Activated CD4-positive, alpha-beta T cell treated with anti-CD3 and anti-CD28 coated beads, Interleukin-2, amount 10 ng/mL, durations not matched to agents 7 days and 5 days (primary cell): Measurements from ENCODE around the gene HMX1. TPM values are rescaled to one million over a fixed set of nuclear protein-coding genes. Genes with fewer than 3 reads are reported as not detected.

ENCODE experiments used
- CTCF ChIA-PET: fragments of 350-600 bp; sonication (Branson Sonifier 250); formaldehyde crosslinking; loops from one replicate; lab custom pipeline; 2021; ENCODE audit warnings: antibody characterized with exemption; lab: Charles Lee
- POLR2A ChIA-PET: fragments of 350-600 bp; sonication (Branson Sonifier 250); formaldehyde crosslinking; loops from one replicate; lab custom pipeline; 2021; ENCODE audit warnings: antibody characterized with exemption; lab: Charles Lee
- DNase-seq: peaks from one replicate; pipeline ENCODE4 v3.0.0-alpha.2; 2020
- H3K27ac Mint-ChIP-seq: one replicate; pipeline ENCODE4 v1.8.0; 2021; ENCODE audit warnings: mild to moderate bottlenecking, moderate library complexity, mixed read lengths
- H3K27me3 Mint-ChIP-seq: one replicate; pipeline ENCODE4 v1.8.0; 2021; ENCODE audit warnings: mixed read lengths
- H3K36me3 Mint-ChIP-seq: one replicate; pipeline ENCODE4 v1.8.0; 2021; ENCODE audit warnings: low read depth, mixed read lengths
- H3K4me1 Mint-ChIP-seq: one replicate; pipeline ENCODE4 v1.8.0; 2021; ENCODE audit warnings: mixed read lengths
- H3K4me3 Mint-ChIP-seq: one replicate; pipeline ENCODE4 v1.8.0; 2021; ENCODE audit warnings: mild to moderate bottlenecking, moderate library complexity, mixed read lengths
- H3K9me3 Mint-ChIP-seq: one replicate; pipeline ENCODE4 v1.8.0; 2021; ENCODE audit warnings: mixed read lengths
- total RNA-seq, 2 experiments: library from RNA; stranded (reverse); gene quantifications; one replicate each; pipeline ENCODE4 v1.2.3, GENCODE V29; 2021

The HMX1 gene
- total RNA-seq, 2 experiments from 2014 or later = not detected

DNA sequence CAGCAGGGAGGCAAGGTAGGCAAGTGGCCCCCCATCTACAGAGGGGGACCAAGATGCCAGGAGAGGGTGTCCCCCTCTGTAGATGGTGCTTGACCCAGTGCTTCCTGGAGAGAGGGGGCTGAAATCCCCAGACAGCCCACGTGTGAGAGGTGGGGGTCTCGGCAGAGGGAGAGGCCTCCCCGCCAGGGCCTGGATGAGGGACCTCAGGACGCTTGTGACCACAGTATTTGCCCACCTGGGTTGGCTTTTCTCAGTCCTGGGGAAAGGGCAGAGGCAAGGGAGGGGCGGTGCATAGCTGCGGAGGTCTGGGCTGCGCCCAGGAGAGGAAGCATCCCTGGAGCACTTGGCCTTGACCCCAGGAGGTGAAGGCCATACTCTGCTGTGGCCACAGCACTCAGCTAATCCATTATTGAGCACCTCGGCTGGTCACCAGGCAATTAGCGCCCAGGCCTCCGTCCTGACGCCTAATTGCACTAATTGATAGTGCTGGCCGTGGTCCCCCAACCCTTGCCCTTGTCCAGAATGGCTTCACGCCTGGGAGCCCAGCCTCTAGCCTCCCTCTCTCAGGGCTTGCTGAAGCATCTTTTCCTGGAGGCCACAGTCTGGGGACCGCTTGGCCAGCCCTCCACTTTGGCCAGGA is 30.7 kb downstream of the HMX1 start:
- H3K4me1 Mint-ChIP-seq = no peaks in the 10 kb centered on the region
- H3K27me3 Mint-ChIP-seq = no peaks in the 10 kb centered on the region
- no peak for DNase-seq
- no peak overlapping the region for H3K4me3 Mint-ChIP-seq
- no peak overlapping the region for H3K27ac Mint-ChIP-seq
- ChIA-PET CTCF (no interaction called here), POLR2A (no interaction called here)
- H3K36me3 Mint-ChIP-seq = no peaks in the 10 kb centered on the region
- no peaks in the 10 kb centered on the region for H3K9me3 Mint-ChIP-seq

DNA sequence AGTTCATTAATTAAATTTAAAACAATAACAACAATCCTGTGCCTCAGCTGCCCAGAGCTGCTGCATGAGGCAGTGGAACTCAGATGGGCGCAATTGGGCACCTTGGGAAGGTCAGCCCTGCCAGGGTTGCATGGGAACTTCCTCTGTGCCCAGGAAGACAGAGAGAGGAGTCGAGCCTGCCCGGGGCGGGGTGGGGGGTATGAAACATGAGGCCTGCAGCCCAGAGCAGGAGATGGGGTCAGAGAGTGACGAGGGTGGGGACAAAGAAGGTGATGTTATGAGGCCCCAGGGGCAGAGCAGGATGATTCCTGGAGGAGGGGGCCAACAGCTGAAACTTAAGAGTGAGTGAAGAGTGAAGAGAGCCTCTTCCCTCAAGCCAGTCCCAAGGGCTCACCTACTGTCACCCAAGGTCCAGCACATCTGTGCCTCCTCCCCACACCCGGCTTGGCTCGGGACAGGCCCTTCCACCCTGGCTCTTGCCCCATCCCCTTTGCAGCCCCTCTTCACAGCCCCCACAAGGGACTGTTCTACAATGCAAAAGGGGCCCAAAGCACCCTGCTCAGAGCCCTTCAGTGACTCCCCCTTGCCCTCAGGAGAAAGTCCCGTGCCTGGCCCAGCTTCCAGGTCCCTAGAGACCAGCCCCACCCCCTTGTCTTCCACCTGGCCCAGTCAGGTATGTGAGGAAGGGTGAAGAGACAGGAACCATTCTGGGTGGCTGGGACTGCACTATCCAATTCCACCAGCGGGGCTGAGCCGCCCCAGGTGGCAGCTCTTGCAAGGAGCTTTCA is 31.4 kb downstream of the HMX1 start:
- H3K27me3 Mint-ChIP-seq = no peaks in the 10 kb centered on the region
- no peaks in the 10 kb centered on the region for H3K36me3 Mint-ChIP-seq
- H3K9me3 Mint-ChIP-seq = no peaks in the 10 kb centered on the region
- CTCF ChIA-PET = no interaction called here
- H3K27ac Mint-ChIP-seq = no peak overlapping the region
- no peak for DNase-seq
- no peak overlapping the region for H3K4me3 Mint-ChIP-seq
- POLR2A ChIA-PET = no interaction called here
- no peaks in the 10 kb centered on the region for H3K4me1 Mint-ChIP-seq

GRCh38 chr4:8838961-8839431 is 32.6 kb downstream of the HMX1 start:
- Mint-ChIP-seq H3K27ac (no peak overlapping the region), H3K4me3 (no peak overlapping the region), H3K4me1 (no peaks in the 10 kb centered on the region), H3K36me3 (no peaks in the 10 kb centered on the region), H3K27me3 (no peaks in the 10 kb centered on the region), H3K9me3 (no peaks in the 10 kb centered on the region)
- ChIA-PET POLR2A (no interaction called here), CTCF (no interaction called here)
- no peak for DNase-seq

GRCh38 chr4:8838296-8838960 is 33.2 kb downstream of the HMX1 start:
- Mint-ChIP-seq H3K4me1 (no peaks in the 10 kb centered on the region), H3K4me3 (no peak overlapping the region), H3K27ac (no peak overlapping the region), H3K27me3 (no peaks in the 10 kb centered on the region), H3K36me3 (no peaks in the 10 kb centered on the region), H3K9me3 (no peaks in the 10 kb centered on the region)
- CTCF ChIA-PET = no interaction called here
- no peak for DNase-seq
- POLR2A ChIA-PET = no interaction called here

- no peaks in the 10 kb centered on the region for H3K36me3 Mint-ChIP-seq
- no peaks in the 10 kb centered on the region for H3K9me3 Mint-ChIP-seq
- H3K27me3 Mint-ChIP-seq = no peaks in the 10 kb centered on the region
- H3K27ac Mint-ChIP-seq = no peak overlapping the region
- H3K4me1 Mint-ChIP-seq = no peaks in the 10 kb centered on the region
- CTCF ChIA-PET = no interaction called here
- DNase-seq = no peak
- POLR2A ChIA-PET = no interaction called here
- no peak overlapping the region for H3K4me3 Mint-ChIP-seq
Observed at GRCh38 chr4:8837181-8837841, 34.3 kb downstream of the HMX1 start.

GRCh38 chr4:8836664-8837171 is 34.9 kb downstream of the HMX1 start:
- POLR2A ChIA-PET = no interaction called here

GRCh38 chr4:8835521-8836365 is 35.9 kb downstream of the HMX1 start:
- H3K36me3 Mint-ChIP-seq = no peaks in the 10 kb centered on the region
- H3K9me3 Mint-ChIP-seq = no peaks in the 10 kb centered on the region
- POLR2A ChIA-PET = no interaction called here
- H3K4me1 Mint-ChIP-seq = no peaks in the 10 kb centered on the region
- CTCF ChIA-PET = interaction anchor here (0.7 kb wide), 1 partner anchor 115 kb away, joined by 3 read pairs; no protein-coding TSS in a partner anchor
- no peaks in the 10 kb centered on the region for H3K27me3 Mint-ChIP-seq
- H3K4me3 Mint-ChIP-seq = no peak overlapping the region
- no peak overlapping the region for H3K27ac Mint-ChIP-seq
- no peak for DNase-seq

More at GRCh38 chr4:8836664-8837171, 34.9 kb downstream of the HMX1 start:
- DNase-seq = no peak
- no peaks in the 10 kb centered on the region for H3K9me3 Mint-ChIP-seq
- no peaks in the 10 kb centered on the region for H3K4me1 Mint-ChIP-seq
- no peak overlapping the region for H3K4me3 Mint-ChIP-seq
- H3K36me3 Mint-ChIP-seq = no peaks in the 10 kb centered on the region
- no peaks in the 10 kb centered on the region for H3K27me3 Mint-ChIP-seq
- CTCF ChIA-PET = no interaction called here
- H3K27ac Mint-ChIP-seq = no peak overlapping the region

DNA sequence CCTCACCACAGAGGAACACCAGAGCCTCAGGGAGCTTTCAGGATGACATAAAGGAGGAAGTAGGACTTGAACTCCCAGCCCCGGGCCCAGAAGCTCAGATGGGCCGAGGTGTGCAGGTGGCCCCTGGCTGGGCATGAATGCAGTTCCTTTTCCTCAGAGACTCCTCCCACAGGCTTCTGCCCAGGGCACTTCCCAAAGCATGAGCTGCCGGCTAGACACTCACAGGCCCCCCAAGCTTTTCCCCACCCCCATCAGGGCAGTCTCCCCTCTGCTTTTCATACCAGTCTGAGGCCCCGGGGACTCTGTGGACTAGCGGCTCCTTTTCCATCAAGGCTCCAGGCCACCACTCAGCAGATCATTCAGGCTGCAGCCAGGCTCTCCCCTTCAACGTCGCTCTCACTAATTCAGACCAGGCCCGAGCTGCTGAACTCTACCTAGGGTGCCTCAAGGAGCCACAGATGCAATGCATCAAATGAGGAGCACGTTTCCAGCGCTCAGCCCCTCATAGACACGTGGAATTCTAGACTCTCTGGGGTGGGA is 36.9 kb downstream of the HMX1 start:
- no peak overlapping the region for H3K27ac Mint-ChIP-seq
- no peaks in the 10 kb centered on the region for H3K9me3 Mint-ChIP-seq
- no peaks in the 10 kb centered on the region for H3K27me3 Mint-ChIP-seq
- H3K4me3 Mint-ChIP-seq = no peak overlapping the region
- H3K4me1 Mint-ChIP-seq = no peaks in the 10 kb centered on the region
- no peaks in the 10 kb centered on the region for H3K36me3 Mint-ChIP-seq
- CTCF ChIA-PET = no interaction called here
- no peak for DNase-seq
- POLR2A ChIA-PET = no interaction called here

DNA sequence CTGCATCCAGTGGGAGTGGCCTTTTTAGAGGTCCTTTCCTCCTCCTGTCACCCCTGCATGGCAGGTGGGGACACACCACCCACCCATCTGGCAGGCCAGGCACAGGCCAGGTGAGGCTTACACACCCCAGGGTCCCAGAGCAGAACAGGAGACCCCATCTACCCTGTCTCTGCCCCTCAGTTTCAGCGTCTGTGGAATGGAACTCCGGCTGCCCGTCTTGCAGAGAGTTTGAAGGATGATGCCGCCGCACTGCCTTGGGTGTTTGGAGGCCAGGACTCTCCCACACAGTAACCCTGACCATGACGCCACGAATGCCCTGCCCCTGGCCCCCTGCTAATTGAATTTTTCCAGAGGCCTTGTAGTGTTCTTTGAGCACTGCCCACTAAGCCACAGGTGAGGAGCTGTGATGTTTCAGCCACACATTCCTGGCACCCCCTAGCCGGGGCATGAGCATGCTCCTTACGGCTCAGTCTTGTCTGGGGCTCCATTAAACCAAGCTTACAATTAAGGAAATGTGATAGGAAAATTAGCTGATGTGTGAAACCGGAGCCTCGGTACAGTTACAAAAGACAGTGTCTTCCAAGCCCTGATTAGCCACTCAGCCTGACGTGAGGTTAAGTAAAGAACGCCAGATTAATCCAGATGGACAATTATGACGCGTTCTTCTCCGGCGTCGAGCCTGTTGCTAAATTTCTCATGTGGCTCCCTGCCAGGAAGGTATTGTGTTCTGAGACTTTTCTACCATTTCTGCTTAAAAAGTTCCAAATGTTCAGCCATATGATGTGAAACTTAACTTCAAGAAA is 39.3 kb downstream of the HMX1 start:
- Mint-ChIP-seq H3K9me3 (peaks cover 3% of the 10 kb centered on the region), H3K27me3 (peaks cover 3% of the 10 kb centered on the region), H3K4me3 (no peak overlapping the region), H3K36me3 (no peaks in the 10 kb centered on the region), H3K4me1 (no peaks in the 10 kb centered on the region), H3K27ac (no peak overlapping the region)
- POLR2A ChIA-PET = no interaction called here
- DNase-seq = no peak
- CTCF ChIA-PET = no interaction called here

DNA sequence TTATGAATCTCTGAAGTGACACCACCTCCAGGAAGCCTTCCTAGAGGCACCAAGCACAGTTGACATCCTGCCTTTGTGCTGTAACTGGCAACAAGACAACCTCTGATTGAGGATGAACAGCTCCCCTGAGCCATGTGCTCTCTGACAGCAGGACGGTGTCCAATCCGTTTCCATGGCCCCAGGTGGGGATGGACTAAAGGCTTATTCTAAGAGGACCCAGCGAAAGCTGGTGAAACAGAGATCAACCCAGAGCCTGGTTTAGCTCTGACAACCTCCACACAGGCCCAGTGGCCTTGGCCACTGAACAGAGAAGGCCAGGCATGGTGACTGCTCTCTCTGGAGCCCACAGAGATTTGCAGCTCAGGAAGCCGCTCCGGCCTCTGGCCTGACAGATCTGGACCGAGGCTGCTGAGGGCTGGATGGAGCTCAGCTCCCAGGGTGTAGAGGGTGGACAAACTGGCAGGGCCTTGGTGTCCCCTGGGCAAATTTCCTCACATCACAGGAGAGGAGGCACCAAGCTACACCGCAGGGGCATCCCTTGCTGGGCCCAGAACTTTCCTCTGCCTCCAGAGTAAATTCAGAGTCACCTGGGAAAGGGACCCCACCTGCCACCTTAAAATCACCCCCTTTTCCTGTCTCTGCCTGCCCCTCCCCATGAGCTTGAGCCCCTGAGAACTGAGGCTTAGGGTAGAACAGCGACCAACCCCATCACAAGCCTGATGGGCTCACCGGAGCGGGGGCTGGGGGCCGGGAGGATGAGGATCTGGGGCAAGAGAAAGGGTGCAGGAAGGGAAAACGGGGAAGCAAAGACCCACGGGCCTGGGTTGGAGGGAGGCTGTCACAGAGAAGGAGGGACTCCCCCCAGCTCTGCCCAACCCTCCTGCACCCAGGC is 40.2 kb downstream of the HMX1 start:
- Mint-ChIP-seq H3K9me3 (peaks cover 3% of the 10 kb centered on the region), H3K4me1 (no peaks in the 10 kb centered on the region), H3K27me3 (peaks cover 4% of the 10 kb centered on the region), H3K4me3 (no peak overlapping the region), H3K27ac (no peak overlapping the region), H3K36me3 (no peaks in the 10 kb centered on the region)
- no peak for DNase-seq
- ChIA-PET CTCF (interaction anchor here (1.2 kb wide), 1 partner anchor 15 kb away, joined by 3 read pairs; no protein-coding TSS in a partner anchor), POLR2A (no interaction called here)
